Panc1 (cell line): ENCODE results near the gene CXCR5. TPM values are rescaled to one million over a fixed set of nuclear protein-coding genes. Genes with fewer than 3 reads are reported as not detected.

ENCODE experiments used
- ATAC-seq: fragments of 200-7000 bp; cut with Tn5 transposase; 2 replicates; pipeline ENCODE4 v1.9.1; 2020; ENCODE audit warnings: mild to moderate bottlenecking, moderate library complexity
- BruUV-seq: library from RNA; stranded (reverse); fragments of 400-500 nt; replicated peaks from 2 replicates; lab custom pipeline; 2021; lab: Mats Ljungman, UMichigan
- CTCF ChIA-PET: fragments of 300-600 bp; sonication (Branson Sonifier 250); formaldehyde crosslinking; loops from one replicate; lab custom pipeline; 2022; ENCODE audit warnings: antibody characterized with exemption; lab: Charles Lee
- POLR2A ChIA-PET: fragments of 300-600 bp; sonication (Branson Sonifier 250); formaldehyde crosslinking; loops from one replicate; lab custom pipeline; 2022; ENCODE audit warnings: antibody characterized with exemption; lab: Charles Lee
- DNase-seq: peaks from one replicate; pipeline ENCODE4 v3.0.0-alpha.2; 2010; ENCODE audit warnings: low read depth, low spot score
- H3K27ac ChIP-seq: 2 replicates; pipeline ENCODE4 v1.5.1; 2011; ENCODE audit warnings: mild to moderate bottlenecking, low read length, inconsistent platforms
- H3K27me3 ChIP-seq: fragments of 200-500 bp; sonication (Bioruptor generic); 2 replicates; pipeline ENCODE4 v1.6.0; 2014; ENCODE audit warnings: low read length, inconsistent platforms; ENCODE audit not compliant: control insufficient read depth, insufficient read depth
- H3K36me3 ChIP-seq: fragments of 200-500 bp; sonication (Bioruptor generic); 2 replicates; pipeline ENCODE4 v1.5.1; 2014; ENCODE audit warnings: inconsistent platforms, mild to moderate bottlenecking, low read length, moderate library complexity; ENCODE audit not compliant: control insufficient read depth, insufficient read depth
- H3K4me1 ChIP-seq: 2 replicates; pipeline ENCODE4 v1.5.1; 2011; ENCODE audit warnings: inconsistent platforms, mild to moderate bottlenecking, low read length, moderate library complexity; ENCODE audit not compliant: control insufficient read depth, insufficient read depth
- H3K4me3 ChIP-seq, 2 experiments: 2 replicates each; pipeline ENCODE4 v1.5.1; 2011 to 2012; ENCODE audit warnings: low read depth in 2 of 2, low read length in 2 of 2, mild to moderate bottlenecking in 2 of 2, inconsistent platforms in 1 of 2, moderate library complexity in 1 of 2
- H3K9me3 ChIP-seq: fragments of 200-500 bp; sonication (Bioruptor generic); 2 replicates; pipeline ENCODE4 v1.5.1; 2014; ENCODE audit warnings: low read depth, mild to moderate bottlenecking, inconsistent platforms, low read length, moderate library complexity; ENCODE audit not compliant: control insufficient read depth, insufficient read depth
- CTCF ChIP-seq: fragments of 450-650 bp; IDR thresholded peaks from 2 replicates; pipeline ENCODE4 v1.5.1; 2017; ENCODE audit warnings: mild to moderate bottlenecking
- POLR2AphosphoS5 ChIP-seq: IDR thresholded peaks from 2 replicates; pipeline ENCODE4 v1.6.1; 2012; ENCODE audit warnings: mild to moderate bottlenecking, low read depth, low read length, moderate library complexity
- SIN3A ChIP-seq: IDR thresholded peaks from 2 replicates; pipeline ENCODE4 v1.6.1; 2012; ENCODE audit warnings: low read depth, mild to moderate bottlenecking, low read length, moderate library complexity, borderline replicate concordance; ENCODE audit not compliant: insufficient read depth
- TCF7L2 ChIP-seq: IDR thresholded peaks from 2 replicates; pipeline ENCODE4 v1.6.1; 2011; ENCODE audit warnings: mild to moderate bottlenecking, low read depth, low read length, inconsistent platforms
- in situ Hi-C: cut with HindIII; loops from 2 replicates; pipeline ENCODE4 v1.10.0; 2016; ENCODE audit warnings: low sequenced_read_pairs, low pct_unique_long_range_greater_than_20kb
- intact Hi-C: fragments of 100-400 bp; cut with micrococcal nuclease; formaldehyde crosslinking; loops from one replicate; pipeline ENCODE4 v1.10.0; 2022; ENCODE audit not compliant: unreplicated experiment
- total RNA-seq: library from RNA; stranded (reverse); gene quantifications from one replicate; pipeline ENCODE4 v1.2.1, GENCODE V29; 2021; ENCODE audit not compliant: unreplicated experiment
- TF ChIP-seq, protein P1 (sequence below), 2 experiments: IDR thresholded peaks; 2 replicates each; pipeline ENCODE4 v1.6.1; 2011 to 2012; ENCODE audit warnings: low read depth in 2 of 2, control low read depth in 1 of 2, low read length in 1 of 2, mild to moderate bottlenecking in 1 of 2, moderate library complexity in 1 of 2; ENCODE audit not compliant: insufficient read depth in 1 of 2

Gene CXCR5
- total RNA-seq, 1 experiment from 2014 or later: not detected

DNA sequence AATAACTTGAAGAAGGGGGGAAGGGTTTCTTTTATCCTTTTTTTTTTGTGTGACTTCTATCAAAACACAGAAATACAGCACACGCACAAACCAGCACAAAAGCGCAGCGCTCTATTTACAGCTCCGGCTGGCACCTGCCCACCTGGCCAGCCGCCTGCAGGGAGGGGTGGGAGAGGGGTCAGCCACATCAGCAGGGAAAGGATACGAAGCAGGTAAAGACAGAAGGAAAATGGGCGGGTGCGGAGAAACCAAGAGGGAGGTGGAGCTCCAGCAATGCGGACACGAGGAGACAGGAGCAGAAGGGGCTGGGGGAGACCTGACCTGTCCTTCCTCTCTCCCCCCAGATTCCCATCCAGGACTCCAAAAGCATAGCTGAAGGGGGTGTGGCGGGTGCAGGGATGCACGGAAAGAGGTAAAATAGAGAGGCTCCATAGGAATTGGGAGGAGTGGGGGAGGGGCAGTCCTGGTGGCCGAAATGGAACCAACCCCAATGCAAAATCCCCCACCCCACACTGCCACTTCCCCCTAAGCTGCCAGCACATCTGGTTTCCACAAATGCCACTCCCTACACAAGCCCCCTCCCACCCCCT is 14.1 kb downstream of the CXCR5 start:
- in situ Hi-C loops: no loop called here
- intact Hi-C loops: loop anchor here (5.0 kb wide), 1 partner anchor 34 kb away; no protein-coding TSS in a partner anchor
- no peak for TF ChIP-seq CTCF
- no peak for TF ChIP-seq POLR2AphosphoS5
- no peak for TF ChIP-seq SIN3A
- TF ChIP-seq TCF7L2: no peak
- TF ChIP-seq, protein P1, sequence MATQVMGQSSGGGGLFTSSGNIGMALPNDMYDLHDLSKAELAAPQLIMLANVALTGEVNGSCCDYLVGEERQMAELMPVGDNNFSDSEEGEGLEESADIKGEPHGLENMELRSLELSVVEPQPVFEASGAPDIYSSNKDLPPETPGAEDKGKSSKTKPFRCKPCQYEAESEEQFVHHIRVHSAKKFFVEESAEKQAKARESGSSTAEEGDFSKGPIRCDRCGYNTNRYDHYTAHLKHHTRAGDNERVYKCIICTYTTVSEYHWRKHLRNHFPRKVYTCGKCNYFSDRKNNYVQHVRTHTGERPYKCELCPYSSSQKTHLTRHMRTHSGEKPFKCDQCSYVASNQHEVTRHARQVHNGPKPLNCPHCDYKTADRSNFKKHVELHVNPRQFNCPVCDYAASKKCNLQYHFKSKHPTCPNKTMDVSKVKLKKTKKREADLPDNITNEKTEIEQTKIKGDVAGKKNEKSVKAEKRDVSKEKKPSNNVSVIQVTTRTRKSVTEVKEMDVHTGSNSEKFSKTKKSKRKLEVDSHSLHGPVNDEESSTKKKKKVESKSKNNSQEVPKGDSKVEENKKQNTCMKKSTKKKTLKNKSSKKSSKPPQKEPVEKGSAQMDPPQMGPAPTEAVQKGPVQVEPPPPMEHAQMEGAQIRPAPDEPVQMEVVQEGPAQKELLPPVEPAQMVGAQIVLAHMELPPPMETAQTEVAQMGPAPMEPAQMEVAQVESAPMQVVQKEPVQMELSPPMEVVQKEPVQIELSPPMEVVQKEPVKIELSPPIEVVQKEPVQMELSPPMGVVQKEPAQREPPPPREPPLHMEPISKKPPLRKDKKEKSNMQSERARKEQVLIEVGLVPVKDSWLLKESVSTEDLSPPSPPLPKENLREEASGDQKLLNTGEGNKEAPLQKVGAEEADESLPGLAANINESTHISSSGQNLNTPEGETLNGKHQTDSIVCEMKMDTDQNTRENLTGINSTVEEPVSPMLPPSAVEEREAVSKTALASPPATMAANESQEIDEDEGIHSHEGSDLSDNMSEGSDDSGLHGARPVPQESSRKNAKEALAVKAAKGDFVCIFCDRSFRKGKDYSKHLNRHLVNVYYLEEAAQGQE (IDR thresholded peaks at IDR 0.05; ENCODE audit: insufficient read depth in 1 of 2, low read depth in 2 of 2, low read length in 1 of 2): no peak
- Histone ChIP-seq H3K36me3 (0 out of 2 replicates have a peak, but pooled peaks cover 3% of the 10 kb centered on the region), H3K9me3 (no peaks in the 10 kb centered on the region), H3K4me3 (no peak overlapping the region), H3K4me1 (peaks cover 58% of the 10 kb centered on the region), H3K27ac (peak overlapping the region; percentile 78; the same call in 1 of the 2 replicates), H3K27me3 (no peaks in the 10 kb centered on the region)
- ChIA-PET POLR2A (interaction anchor here (0.7 kb wide), 1 partner anchor 28 kb away, joined by 3 read pairs; no protein-coding TSS in a partner anchor), CTCF (no interaction called here)
- ATAC-seq (no peak), DNase-seq (no peak)
- no TSS peak for BruUV-seq

DNA sequence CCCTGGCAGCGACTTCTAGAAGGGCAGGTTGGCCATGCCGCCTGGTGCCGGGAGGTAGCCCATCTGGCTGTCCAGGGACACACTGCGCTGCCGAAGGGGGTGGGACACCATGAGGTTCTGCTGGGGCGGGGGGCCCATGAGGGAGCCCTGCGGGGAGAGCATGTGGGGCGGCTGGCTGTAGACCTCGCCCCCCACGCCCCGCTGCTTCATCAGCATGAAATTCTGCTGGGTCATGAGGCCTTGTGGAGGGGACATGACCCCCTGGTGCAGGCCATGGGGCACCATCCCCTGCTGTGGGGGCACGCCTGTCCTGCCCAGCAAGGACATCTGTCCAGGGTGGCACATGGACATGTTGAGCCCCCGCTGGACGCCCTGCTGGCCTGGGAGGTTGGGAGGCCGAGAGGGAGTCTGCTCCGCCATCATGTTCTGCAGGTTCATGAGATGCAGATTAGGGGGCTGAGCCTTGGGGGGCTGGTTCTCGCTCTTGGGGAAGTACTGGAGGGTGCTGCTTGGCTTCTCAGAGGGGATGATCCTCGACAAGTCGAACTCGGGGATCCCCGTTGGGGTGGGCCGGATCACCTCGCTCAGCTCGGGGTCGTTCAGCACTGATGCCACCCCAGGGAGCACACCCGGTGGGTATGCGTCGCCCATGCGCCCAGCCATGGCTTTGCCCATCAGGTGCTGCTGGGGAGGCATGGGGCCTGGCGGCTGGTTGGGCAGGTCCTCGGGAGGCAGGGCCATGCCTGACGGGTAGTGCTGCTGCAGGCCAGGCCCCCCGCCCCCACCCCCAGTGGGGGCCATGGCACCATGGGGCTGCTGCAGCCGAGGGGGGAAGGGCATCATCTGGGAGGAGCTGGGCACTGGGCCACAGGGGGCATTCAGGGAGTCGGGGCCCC is 15.0 kb downstream of the CXCR5 start:
- no peak overlapping the region; the same call in 1 of the 2 replicates for H3K27ac ChIP-seq
- in situ Hi-C loops: no loop called here
- no peaks in the 10 kb centered on the region for H3K27me3 ChIP-seq
- H3K36me3 ChIP-seq: peaks cover 6% of the 10 kb centered on the region; the same call in 1 of the 2 replicates
- DNase-seq (no peak), ATAC-seq (no peak)
- intact Hi-C loops: loop anchor here (5.0 kb wide), 1 partner anchor 34 kb away; no protein-coding TSS in a partner anchor
- H3K9me3 ChIP-seq: no peaks in the 10 kb centered on the region
- ChIA-PET CTCF (interaction anchor here (0.6 kb wide), 1 partner anchor 149 kb away, joined by 3 read pairs; no protein-coding TSS in a partner anchor), POLR2A (no interaction called here)
- no peak overlapping the region for H3K4me3 ChIP-seq
- BruUV-seq: no TSS peak
- peaks cover 61% of the 10 kb centered on the region for H3K4me1 ChIP-seq
- no peak for TF ChIP-seq SIN3A
- no peak for TF ChIP-seq CTCF
- TF ChIP-seq, protein P1 (IDR thresholded peaks at IDR 0.05; ENCODE audit: insufficient read depth in 1 of 2, low read depth in 2 of 2, low read length in 1 of 2): no peak
- TF ChIP-seq POLR2AphosphoS5: peak; percentile 46
- no peak for TF ChIP-seq TCF7L2
